ENCODE results near the gene RXRA. TPM values are rescaled to one million over a fixed set of nuclear protein-coding genes. Genes with fewer than 3 reads are reported as not detected.

RXRA gene
- total RNA-seq = 78.1 TPM

- ATAC-seq = peak; percentile 57
- intact Hi-C loops (cut with DNase I) = loop anchor here (10.0 kb wide), 2 partner anchors 109 to 151 kb away; no protein-coding TSS in a partner anchor
- DNase-seq (ENCODE audit: low spot score) = peak; percentile 92
Observed at GRCh38 chr9:134325813-134326723, at the start of gene RXRA. TSS of gene RXRA (plus strand) at chr9:134326455. CDS start at chr9:134326632, 177 bp downstream.

- ATAC-seq = no peak
Observed at GRCh38 chr9:134278286-134278685, 48.0 kb upstream of the RXRA start.

GRCh38 chr9:134278974-134279640 is 47.1 kb upstream of the RXRA start:
- intact Hi-C loops (cut with DNase I) = no loop called here
- no peak for DNase-seq (ENCODE audit: low spot score)
- no peak for ATAC-seq

More at GRCh38 chr9:134278286-134278685, 48.0 kb upstream of the RXRA start:
- DNase-seq (ENCODE audit: low spot score) = no peak
- intact Hi-C loops (cut with DNase I) = no loop called here

- ATAC-seq = no peak
- DNase-seq (ENCODE audit: low spot score) = no peak
- intact Hi-C loops (cut with DNase I) = no loop called here
Observed at GRCh38 chr9:134282138-134282650, 44.1 kb upstream of the RXRA start.

- intact Hi-C loops (cut with DNase I) = no loop called here
Observed at GRCh38 chr9:134283111-134283515, 43.1 kb upstream of the RXRA start.

GRCh38 chr9:134283692-134284265 is 42.5 kb upstream of the RXRA start:
- ATAC-seq = peak; percentile 7
- intact Hi-C loops (cut with DNase I) = no loop called here
- DNase-seq (ENCODE audit: low spot score) = no peak

More at GRCh38 chr9:134283111-134283515, 43.1 kb upstream of the RXRA start:
- ATAC-seq (peak; percentile 82), DNase-seq (ENCODE audit: low spot score) (peak; percentile 83)

GRCh38 chr9:134284273-134284672 is 42.0 kb upstream of the RXRA start:
- ATAC-seq (peak; percentile 17), DNase-seq (ENCODE audit: low spot score) (no peak)
- intact Hi-C loops (cut with DNase I) = no loop called here

- intact Hi-C loops (cut with DNase I) = no loop called here
- no peak for ATAC-seq
- DNase-seq (ENCODE audit: low spot score) = no peak
Observed at GRCh38 chr9:134284741-134285140, 41.5 kb upstream of the RXRA start.

GRCh38 chr9:134285215-134285845 is 40.9 kb upstream of the RXRA start:
- DNase-seq (ENCODE audit: low spot score) (no peak), ATAC-seq (no peak)
- intact Hi-C loops (cut with DNase I) = no loop called here

GRCh38 chr9:134286471-134287245 is 39.6 kb upstream of the RXRA start:
- ATAC-seq (no peak), DNase-seq (ENCODE audit: low spot score) (no peak)
- intact Hi-C loops (cut with DNase I) = no loop called here

- intact Hi-C loops (cut with DNase I) = no loop called here
- DNase-seq (ENCODE audit: low spot score) = no peak
Observed at GRCh38 chr9:134287591-134288491, 38.4 kb upstream of the RXRA start.

GRCh38 chr9:134288746-134289145 is 37.5 kb upstream of the RXRA start:
- intact Hi-C loops (cut with DNase I) = no loop called here
- DNase-seq (ENCODE audit: low spot score) (no peak), ATAC-seq (no peak)

More at GRCh38 chr9:134287591-134288491, 38.4 kb upstream of the RXRA start:
- ATAC-seq = no peak

- intact Hi-C loops (cut with DNase I) = no loop called here
- ATAC-seq (no peak), DNase-seq (ENCODE audit: low spot score) (no peak)
Observed at GRCh38 chr9:134289241-134289875, 36.9 kb upstream of the RXRA start.

GRCh38 chr9:134290603-134291451 is 35.4 kb upstream of the RXRA start:
- DNase-seq (ENCODE audit: low spot score) (no peak), ATAC-seq (no peak)
- intact Hi-C loops (cut with DNase I) = no loop called here

GRCh38 chr9:134291452-134291881 is 34.8 kb upstream of the RXRA start:
- DNase-seq (ENCODE audit: low spot score) (no peak), ATAC-seq (no peak)
- intact Hi-C loops (cut with DNase I) = no loop called here
